Mesendoderm (in vitro differentiated cells): ENCODE results near the gene ATP1A1.

Experiments
- DNase-seq: peaks from one replicate; pipeline ENCODE4 v3.0.0; 2013
- H2AK5ac ChIP-seq: 2 replicates; pipeline ENCODE4 v1.6.1; 2013; ENCODE audit warnings: low read length, inconsistent platforms
- H2BK120ac ChIP-seq: 2 replicates; pipeline ENCODE4 v1.6.1; 2013; ENCODE audit warnings: low read depth, mild to moderate bottlenecking, low read length, moderate library complexity, mixed read lengths
- H2BK15ac ChIP-seq: replicated peaks from 2 replicates; pipeline ENCODE4 v1.6.1; 2013; ENCODE audit warnings: low read depth, mild to moderate bottlenecking, moderate library complexity
- H2BK5ac ChIP-seq: 2 replicates; pipeline ENCODE4 v1.6.1; 2013; ENCODE audit warnings: low read length, inconsistent platforms
- H3K18ac ChIP-seq: 2 replicates; pipeline ENCODE4 v1.6.1; 2013; ENCODE audit warnings: mild to moderate bottlenecking, low read length, mixed read lengths
- H3K23ac ChIP-seq: one replicate; pipeline ENCODE4 v1.6.1; 2013; ENCODE audit warnings: low read length
- H3K27ac ChIP-seq: 2 replicates; pipeline ENCODE4 v1.5.1; 2013; ENCODE audit warnings: low read depth, mild to moderate bottlenecking, inconsistent platforms, low read length, moderate library complexity
- H3K27me3 ChIP-seq: 2 replicates; pipeline ENCODE4 v1.6.1; 2013; ENCODE audit warnings: low read length, control low read depth, mild to moderate bottlenecking, inconsistent platforms; ENCODE audit not compliant: insufficient read depth, poor library complexity
- H3K36me3 ChIP-seq: 2 replicates; pipeline ENCODE4 v1.6.1; 2013; ENCODE audit warnings: low read length, inconsistent platforms; ENCODE audit not compliant: control insufficient read depth, insufficient read depth
- H3K4ac ChIP-seq: one replicate; pipeline ENCODE4 v1.6.1; 2013; ENCODE audit warnings: low read depth, mild to moderate bottlenecking, low read length, moderate library complexity
- H3K4me1 ChIP-seq: 2 replicates; pipeline ENCODE4 v1.6.1; 2013; ENCODE audit warnings: low read depth, low read length, inconsistent platforms; ENCODE audit not compliant: control insufficient read depth
- H3K4me2 ChIP-seq: 2 replicates; pipeline ENCODE4 v1.6.1; 2013; ENCODE audit warnings: low read length
- H3K4me3 ChIP-seq: 2 replicates; pipeline ENCODE4 v1.5.1; 2013; ENCODE audit warnings: mild to moderate bottlenecking, low read length
- H3K56ac ChIP-seq: one replicate; pipeline ENCODE4 v1.6.1; 2013; ENCODE audit warnings: low read length
- H3K79me1 ChIP-seq: 2 replicates; pipeline ENCODE4 v1.6.1; 2013; ENCODE audit warnings: low read length, inconsistent platforms
- H3K79me2 ChIP-seq: 2 replicates; pipeline ENCODE4 v1.6.1; 2013; ENCODE audit warnings: mild to moderate bottlenecking, low read length; ENCODE audit not compliant: control insufficient read depth, insufficient read depth
- H3K9ac ChIP-seq: 2 replicates; pipeline ENCODE4 v1.6.1; 2013; ENCODE audit warnings: low read length, inconsistent platforms
- H4K5ac ChIP-seq: one replicate; pipeline ENCODE4 v1.6.1; 2013; ENCODE audit warnings: low read length
- H4K8ac ChIP-seq: one replicate; pipeline ENCODE4 v1.6.1; 2013; ENCODE audit warnings: low read depth, mild to moderate bottlenecking, control low read depth, low read length, moderate library complexity
- WGBS: extraction: QIAGEN DNeasy Blood & Tissue Kit; methylation state at CpG from one replicate; pipeline ENCODE4 v1.1.7; 2013; ENCODE audit warnings: low lambda C conversion rate, missing lambda C conversion rate; ENCODE audit not compliant: insufficient coverage; ENCODE audit errors: extremely low coverage; 5-methylcytosine and 5-hydroxymethylcytosine counted together

Gene ATP1A1

GRCh38 chr1:116431870-116432500, 58.9 kb downstream of the ATP1A1 start:
- no peak overlapping the region for H4K8ac ChIP-seq
- no CpG with 5 or more reads among the region's 7 CpGs for WGBS
- H2BK15ac ChIP-seq, result no peak overlapping the region
- DNase-seq, result peak; percentile 63
- no peaks in the 10 kb centered on the region for H3K79me2 ChIP-seq
- no peak overlapping the region for H3K4ac ChIP-seq
- no peak overlapping the region for H3K4me2 ChIP-seq
- H3K9ac ChIP-seq, result no peak overlapping the region
- no peak overlapping the region for H2BK120ac ChIP-seq
- H4K5ac ChIP-seq, result no peak overlapping the region
- no peaks in the 10 kb centered on the region for H3K27me3 ChIP-seq
- no peak overlapping the region for H3K23ac ChIP-seq
- no peak overlapping the region for H2AK5ac ChIP-seq
- peak overlapping the region; percentile 22 for H2BK5ac ChIP-seq
- H3K36me3 ChIP-seq, result no peaks in the 10 kb centered on the region
- H3K79me1 ChIP-seq, result no peaks in the 10 kb centered on the region
- peak overlapping the region; percentile 19 for H3K27ac ChIP-seq
- H3K56ac ChIP-seq, result peak overlapping the region; percentile 45
- no peak overlapping the region for H3K4me3 ChIP-seq
- peaks cover 6% of the 10 kb centered on the region for H3K4me1 ChIP-seq
- no peak overlapping the region for H3K18ac ChIP-seq

GRCh38 chr1:116432655-116433265, 59.7 kb downstream of the ATP1A1 start:
- Histone ChIP-seq H2BK5ac (no peak overlapping the region), H3K4me3 (no peak overlapping the region), H3K9ac (no peak overlapping the region), H3K18ac (no peak overlapping the region), H2BK15ac (no peak overlapping the region), H3K79me2 (no peaks in the 10 kb centered on the region), H2AK5ac (no peak overlapping the region), H3K56ac (peak overlapping the region; percentile 9), H3K23ac (no peak overlapping the region), H3K27me3 (no peaks in the 10 kb centered on the region), H3K36me3 (no peaks in the 10 kb centered on the region), H3K79me1 (no peaks in the 10 kb centered on the region), H3K4ac (no peak overlapping the region), H4K5ac (no peak overlapping the region), H3K4me1 (peaks cover 6% of the 10 kb centered on the region), H2BK120ac (no peak overlapping the region), H3K4me2 (no peak overlapping the region), H3K27ac (no peak overlapping the region), H4K8ac (no peak overlapping the region)
- no peak for DNase-seq
- WGBS, result no CpG with 5 or more reads among the region's 3 CpGs

GRCh38 chr1:116433275-116434257, 60.5 kb downstream of the ATP1A1 start:
- Histone ChIP-seq H2BK15ac (no peak overlapping the region), H3K18ac (no peak overlapping the region), H3K56ac (peak overlapping the region; percentile 9), H3K4me3 (no peak overlapping the region), H3K4me1 (peaks cover 6% of the 10 kb centered on the region), H3K79me2 (no peaks in the 10 kb centered on the region), H4K8ac (no peak overlapping the region), H2AK5ac (no peak overlapping the region), H3K23ac (no peak overlapping the region), H2BK120ac (no peak overlapping the region), H3K36me3 (no peaks in the 10 kb centered on the region), H2BK5ac (no peak overlapping the region), H3K27ac (no peak overlapping the region), H4K5ac (no peak overlapping the region), H3K79me1 (no peaks in the 10 kb centered on the region), H3K27me3 (no peaks in the 10 kb centered on the region), H3K9ac (no peak overlapping the region), H3K4ac (no peak overlapping the region), H3K4me2 (no peak overlapping the region)
- WGBS, result no CpG with 5 or more reads among the region's 13 CpGs
- no peak for DNase-seq

- Histone ChIP-seq H2BK5ac (no peak overlapping the region), H3K18ac (no peak overlapping the region), H3K4me2 (no peak overlapping the region), H3K9ac (no peak overlapping the region), H3K56ac (no peak overlapping the region), H4K5ac (no peak overlapping the region), H3K79me1 (no peaks in the 10 kb centered on the region), H3K79me2 (no peaks in the 10 kb centered on the region), H4K8ac (no peak overlapping the region), H3K23ac (no peak overlapping the region), H2BK120ac (no peak overlapping the region), H3K4me1 (peaks cover 6% of the 10 kb centered on the region), H3K27me3 (no peaks in the 10 kb centered on the region), H2BK15ac (no peak overlapping the region), H3K36me3 (no peaks in the 10 kb centered on the region), H3K27ac (no peak overlapping the region), H3K4ac (no peak overlapping the region), H2AK5ac (no peak overlapping the region), H3K4me3 (no peak overlapping the region)
- no peak for DNase-seq
- WGBS, result no CpG with 5 or more reads among the region's 3 CpGs
These were observed 61.8 kb downstream of the ATP1A1 start for GRCh38 chr1:116434849-116435248.

- Histone ChIP-seq H3K4me1 (peaks cover 6% of the 10 kb centered on the region), H3K4ac (no peak overlapping the region), H3K79me1 (no peaks in the 10 kb centered on the region), H3K79me2 (no peaks in the 10 kb centered on the region), H2BK5ac (no peak overlapping the region), H2BK120ac (no peak overlapping the region), H2BK15ac (no peak overlapping the region), H3K27ac (no peak overlapping the region), H3K36me3 (no peaks in the 10 kb centered on the region), H3K4me2 (no peak overlapping the region), H3K9ac (no peak overlapping the region), H3K56ac (no peak overlapping the region), H4K8ac (no peak overlapping the region), H3K23ac (no peak overlapping the region), H4K5ac (no peak overlapping the region), H3K18ac (no peak overlapping the region), H3K27me3 (no peaks in the 10 kb centered on the region), H3K4me3 (no peak overlapping the region), H2AK5ac (no peak overlapping the region)
- DNase-seq, result no peak
- no CpG with 5 or more reads among the region's 2 CpGs for WGBS
These were observed 63.0 kb downstream of the ATP1A1 start for GRCh38 chr1:116435806-116436610.
